Ishikawa (cell line): ENCODE results near the gene ESPNL.

ENCODE experiments used
- CEBPB ChIP-seq: IDR thresholded peaks from 2 replicates; pipeline ENCODE4 v1.6.1; 2012
- CREB1 ChIP-seq: IDR thresholded peaks from 2 replicates; pipeline ENCODE4 v1.6.1; 2012; ENCODE audit warnings: low read depth
- EGR1 ChIP-seq: IDR thresholded peaks from 2 replicates; pipeline ENCODE4 v1.6.1; 2012
- EP300 ChIP-seq: IDR thresholded peaks from 2 replicates; pipeline ENCODE4 v1.6.1; 2012; ENCODE audit warnings: borderline replicate concordance
- FOXM1 ChIP-seq: IDR thresholded peaks from 2 replicates; pipeline ENCODE4 v1.6.1; 2012; ENCODE audit warnings: low read depth, borderline replicate concordance
- MAX ChIP-seq: IDR thresholded peaks from 2 replicates; pipeline ENCODE4 v1.6.1; 2012
- NFIC ChIP-seq: IDR thresholded peaks from 2 replicates; pipeline ENCODE4 v1.6.1; 2012
- RAD21 ChIP-seq: IDR thresholded peaks from 2 replicates; pipeline ENCODE4 v1.6.1; 2012; ENCODE audit warnings: low read depth
- REST ChIP-seq: IDR thresholded peaks from 2 replicates; pipeline ENCODE4 v1.6.1; 2012; ENCODE audit warnings: low read depth, mild to moderate bottlenecking
- TAF1 ChIP-seq: IDR thresholded peaks from 2 replicates; pipeline ENCODE4 v1.6.1; 2012; ENCODE audit warnings: low read depth, mild to moderate bottlenecking
- TCF12 ChIP-seq: IDR thresholded peaks from 2 replicates; pipeline ENCODE4 v1.6.1; 2012; ENCODE audit warnings: low read depth
- TEAD4 ChIP-seq: IDR thresholded peaks from 2 replicates; pipeline ENCODE4 v1.6.1; 2012
- USF1 ChIP-seq: IDR thresholded peaks from 2 replicates; pipeline ENCODE4 v1.6.1; 2012
- YY1 ChIP-seq: IDR thresholded peaks from 2 replicates; pipeline ENCODE4 v1.6.1; 2012; ENCODE audit warnings: low read depth
- ZBTB7A ChIP-seq: IDR thresholded peaks from 2 replicates; pipeline ENCODE4 v1.6.1; 2012; ENCODE audit warnings: low read depth

Gene ESPNL

GRCh38 chr2:238169708-238170251, 69.6 kb downstream of the ESPNL start:
- TF ChIP-seq YY1 (no peak), NFIC (peak; percentile 81), EP300 (peak; percentile 95), TAF1 (no peak), CREB1 (no peak; the same call in 1 of the 2 replicates), MAX (peak; percentile 96), ZBTB7A (no peak), RAD21 (peak; percentile 34; the same call in 1 of the 2 replicates), CEBPB (peak; percentile 86), TCF12 (peak; percentile 96), TEAD4 (peak; percentile 62), FOXM1 (peak; percentile 85), USF1 (peak; percentile 87), REST (no peak), EGR1 (no peak)

GRCh38 chr2:238170386-238171071, 70.4 kb downstream of the ESPNL start:
- no peak for TF ChIP-seq CREB1
- no peak for TF ChIP-seq EP300
- TF ChIP-seq REST: no peak
- TF ChIP-seq YY1: no peak
- TF ChIP-seq MAX: no peak
- no peak for TF ChIP-seq EGR1
- TF ChIP-seq CEBPB: no peak
- no peak for TF ChIP-seq TEAD4
- TF ChIP-seq ZBTB7A: no peak

- peak; percentile 79 for TF ChIP-seq CEBPB
These were observed 70.9 kb downstream of the ESPNL start for GRCh38 chr2:238171072-238171431.

- TF ChIP-seq USF1: no peak
- TF ChIP-seq RAD21: no peak
- no peak for TF ChIP-seq NFIC
- no peak for TF ChIP-seq YY1
- TF ChIP-seq EP300: no peak
- no peak for TF ChIP-seq TCF12
- TF ChIP-seq TEAD4: no peak
- no peak for TF ChIP-seq ZBTB7A
- TF ChIP-seq FOXM1: no peak
- TF ChIP-seq TAF1: no peak
- no peak for TF ChIP-seq CREB1
- TF ChIP-seq CEBPB: no peak
- no peak for TF ChIP-seq EGR1
- TF ChIP-seq MAX: no peak
- no peak for TF ChIP-seq REST
These were observed 71.5 kb downstream of the ESPNL start for GRCh38 chr2:238171575-238172187.
